IMR-90 (cell line): ENCODE measurements around the gene RBM8A. TPM values are rescaled to one million over a fixed set of nuclear protein-coding genes. Genes with fewer than 3 reads are reported as not detected.

ENCODE experiments used
- ATAC-seq: fragments of 200-7000 bp; cut with Tn5 transposase; 2 replicates; pipeline ENCODE4 v1.9.1; 2020; ENCODE audit warnings: low read depth, mild to moderate bottlenecking, moderate library complexity
- BruUV-seq: library from RNA; stranded (reverse); fragments of 400-500 nt; replicated peaks from 2 replicates; lab custom pipeline; 2021; lab: Mats Ljungman, UMichigan
- CTCF ChIA-PET: fragments of 300-600 bp; formaldehyde crosslinking; extraction: SDS; loops from one replicate; lab custom pipeline; 2021; ENCODE audit warnings: antibody characterized with exemption; lab: Yijun Ruan, JAX
- POLR2A ChIA-PET: fragments of 300-600 bp; sonication (Branson Sonifier 250); formaldehyde crosslinking; loops from one replicate; lab custom pipeline; 2022; ENCODE audit warnings: antibody characterized with exemption; ENCODE audit not compliant: unreplicated experiment; lab: Charles Lee
- DNase-seq: peaks from one replicate; pipeline ENCODE4 v3.0.0; 2013
- H2AFZ ChIP-seq: replicated peaks from 2 replicates; pipeline ENCODE3; 2013; ENCODE audit warnings: low read length, mild to moderate bottlenecking; ENCODE audit not compliant: poor library complexity
- H2AK5ac ChIP-seq: 2 replicates; pipeline ENCODE4 v1.6.1; 2013; ENCODE audit warnings: low read depth, low read length, inconsistent platforms
- H2AK9ac ChIP-seq: replicated peaks from 2 replicates; pipeline ENCODE3; 2013; ENCODE audit warnings: mild to moderate bottlenecking, low read depth, low read length, moderate library complexity; ENCODE audit not compliant: poor library complexity
- H2BK120ac ChIP-seq: 2 replicates; pipeline ENCODE4 v1.6.1; 2013; ENCODE audit warnings: low read depth, low read length, inconsistent platforms
- H2BK15ac ChIP-seq: 3 replicates; pipeline ENCODE4 v1.6.1; 2013; ENCODE audit warnings: low read depth, low read length, inconsistent platforms
- H2BK20ac ChIP-seq: 2 replicates; pipeline ENCODE4 v1.6.1; 2013; ENCODE audit warnings: low read depth, mild to moderate bottlenecking, inconsistent platforms, low read length, moderate library complexity
- H2BK5ac ChIP-seq: 2 replicates; pipeline ENCODE4 v1.6.1; 2013; ENCODE audit warnings: mild to moderate bottlenecking, low read depth, low read length, inconsistent platforms; ENCODE audit not compliant: poor library complexity, severe bottlenecking
- H3K14ac ChIP-seq: replicated peaks from 2 replicates; pipeline ENCODE4 v1.6.1; 2013; ENCODE audit warnings: low read depth, low read length, inconsistent platforms
- H3K18ac ChIP-seq: 2 replicates; pipeline ENCODE4 v1.6.1; 2013; ENCODE audit warnings: low read depth, low read length, control low read depth
- H3K23ac ChIP-seq: 2 replicates; pipeline ENCODE4 v1.6.1; 2013; ENCODE audit warnings: low read depth, low read length, inconsistent platforms
- H3K27ac ChIP-seq: 2 replicates; pipeline ENCODE4 v1.5.1; 2013; ENCODE audit warnings: mild to moderate bottlenecking, control low read depth, low read length; ENCODE audit not compliant: insufficient read depth
- H3K27me3 ChIP-seq: 2 replicates; pipeline ENCODE4 v1.6.1; 2013; ENCODE audit warnings: low read length; ENCODE audit not compliant: control insufficient read depth, insufficient read depth
- H3K36me3 ChIP-seq: 2 replicates; pipeline ENCODE4 v1.6.1; 2013; ENCODE audit warnings: low read length, mixed read lengths; ENCODE audit not compliant: control insufficient read depth, insufficient read depth
- H3K4ac ChIP-seq: 2 replicates; pipeline ENCODE4 v1.6.1; 2013; ENCODE audit warnings: low read depth, low read length, inconsistent platforms
- H3K4me1 ChIP-seq: 2 replicates; pipeline ENCODE4 v1.6.1; 2013; ENCODE audit warnings: low read length, mixed read lengths; ENCODE audit not compliant: control insufficient read depth, insufficient read depth
- H3K4me2 ChIP-seq: 2 replicates; pipeline ENCODE4 v1.6.1; 2013; ENCODE audit warnings: low read depth, mild to moderate bottlenecking, control low read depth, low read length, moderate library complexity
- H3K4me3 ChIP-seq: 2 replicates; pipeline ENCODE4 v1.5.1; 2013; ENCODE audit warnings: low read depth, mild to moderate bottlenecking, control low read depth, low read length, moderate library complexity; ENCODE audit not compliant: insufficient read depth
- H3K56ac ChIP-seq: 2 replicates; pipeline ENCODE4 v1.6.1; 2013; ENCODE audit warnings: low read length, inconsistent platforms; ENCODE audit not compliant: insufficient read depth; ENCODE audit errors: extremely low read depth
- H3K79me1 ChIP-seq, 2 experiments: 2 replicates each; pipeline ENCODE4 v1.6.1; 2013; ENCODE audit warnings: low read length in 2 of 2, inconsistent platforms in 1 of 2, low read depth in 1 of 2
- H3K9ac ChIP-seq: 2 replicates; pipeline ENCODE4 v1.6.1; 2013; ENCODE audit warnings: low read depth, low read length, control low read depth
- H3K9me1 ChIP-seq: 2 replicates; pipeline ENCODE4 v1.6.1; 2013; ENCODE audit warnings: low read length, inconsistent platforms; ENCODE audit not compliant: insufficient read depth
- H3K9me3 ChIP-seq: 2 replicates; pipeline ENCODE4 v1.6.1; 2013; ENCODE audit warnings: low read length; ENCODE audit not compliant: control insufficient read depth, insufficient read depth
- H4K20me1 ChIP-seq: 2 replicates; pipeline ENCODE4 v1.6.1; 2013; ENCODE audit warnings: low read length, inconsistent platforms; ENCODE audit not compliant: insufficient read depth
- H4K5ac ChIP-seq: 2 replicates; pipeline ENCODE4 v1.6.1; 2013; ENCODE audit warnings: mild to moderate bottlenecking, low read depth, low read length, control low read depth
- H4K8ac ChIP-seq, 2 experiments: 2 replicates each; pipeline ENCODE4 v1.6.1; 2013; ENCODE audit warnings: low read depth in 2 of 2, low read length in 2 of 2, control low read depth in 1 of 2, inconsistent platforms in 1 of 2
- H4K91ac ChIP-seq: 2 replicates; pipeline ENCODE4 v1.6.1; 2013; ENCODE audit warnings: low read depth, low read length, inconsistent platforms; ENCODE audit not compliant: insufficient read depth
- BHLHE40 ChIP-seq: fragments of 150-350 bp; IDR thresholded peaks from 2 replicates; pipeline ENCODE4 v1.6.1; 2016; ENCODE audit warnings: mild to moderate bottlenecking, low read depth, low read length
- CEBPB ChIP-seq: IDR thresholded peaks from 2 replicates; pipeline ENCODE4 v1.6.1; 2012; ENCODE audit warnings: low read depth, low read length, improper control_type of control experiment
- CHD1 ChIP-seq: IDR thresholded peaks from 2 replicates; pipeline ENCODE4 v1.6.1; 2012; ENCODE audit warnings: low read depth, low read length, improper control_type of control experiment
- CTCF ChIP-seq: conservative IDR thresholded peaks from 2 replicates; pipeline ENCODE4 v1.5.1; 2012; ENCODE audit warnings: mild to moderate bottlenecking, low read depth, low read length, improper control_type of control experiment
- ELK1 ChIP-seq: fragments of 150-350 bp; IDR thresholded peaks from 2 replicates; pipeline ENCODE4 v1.6.1; 2016; ENCODE audit warnings: low read depth, mild to moderate bottlenecking, low read length, moderate library complexity, borderline replicate concordance
- FOS ChIP-seq: fragments of 150-350 bp; IDR thresholded peaks from 2 replicates; pipeline ENCODE4 v1.6.1; 2016; ENCODE audit warnings: low read depth, low read length
- MAFK ChIP-seq: IDR thresholded peaks from 2 replicates; pipeline ENCODE4 v1.6.1; 2012; ENCODE audit warnings: low read depth, low read length, improper control_type of control experiment
- MXI1 ChIP-seq: IDR thresholded peaks from 2 replicates; pipeline ENCODE4 v1.6.1; 2012; ENCODE audit warnings: low read depth, mild to moderate bottlenecking, low read length, moderate library complexity, borderline replicate concordance
- RCOR1 ChIP-seq: IDR thresholded peaks from 2 replicates; pipeline ENCODE4 v1.6.1; 2012; ENCODE audit warnings: mild to moderate bottlenecking, low read length, improper control_type of control experiment; ENCODE audit not compliant: insufficient replicate concordance
- RFX5 ChIP-seq: IDR thresholded peaks from 2 replicates; pipeline ENCODE4 v1.8.0; 2012; ENCODE audit warnings: low read depth, mild to moderate bottlenecking, low read length, moderate library complexity
- SMC3 ChIP-seq: fragments of 150-350 bp; IDR thresholded peaks from 2 replicates; pipeline ENCODE4 v1.6.1; 2016; ENCODE audit warnings: low read depth, mild to moderate bottlenecking, antibody characterized with exemption, low read length, moderate library complexity
- WGBS, 2 experiments: methylation state at CpG; one replicate each; pipeline versions ENCODE4 v1.1.5 to v1.1.7; 2013; ENCODE audit warnings: missing lambda C conversion rate in 2 of 2; ENCODE audit not compliant: insufficient read length in 1 of 2; ENCODE audit errors: extremely low coverage in 2 of 2; 5-methylcytosine and 5-hydroxymethylcytosine counted together
- dilution Hi-C: fragments of 300-500 bp; cut with HindIII; formaldehyde crosslinking; loops from one replicate; pipeline ENCODE4 v1.14.3; 2018; ENCODE audit warnings: low sequenced_read_pairs; ENCODE audit not compliant: unreplicated experiment
- in situ Hi-C: fragments of 300-500 bp; cut with MboI; formaldehyde crosslinking; loops from 3 replicates; pipeline ENCODE4 v1.14.3; 2019; ENCODE audit warnings: low sequenced_read_pairs, inconsistent platforms, mixed read lengths
- intact Hi-C: fragments of 100-400 bp; cut with micrococcal nuclease; formaldehyde crosslinking; loops from 2 replicates; pipeline ENCODE4 v1.10.0; 2022
- polyA plus RNA-seq, 3 experiments: library from polyadenylated mRNA; depleted of rRNA; stranded (reverse); fragments of >200 nt; gene quantifications; 2 replicates each; pipeline ENCODE4 v1.2.3, GENCODE V29; 2012; ENCODE audit warnings: low replicate concordance in 1 of 3
- total RNA-seq: library from RNA; depleted of rRNA; stranded (reverse); fragments of >200 nt; gene quantifications from 2 replicates; pipeline ENCODE4 v1.2.3, GENCODE V29; 2012
- TF ChIP-seq, protein P1 (sequence below): fragments of 150-350 bp; IDR thresholded peaks from 2 replicates; pipeline ENCODE4 v1.6.1; 2017; ENCODE audit warnings: mild to moderate bottlenecking, antibody characterized with exemption, low read length, low read depth

RBM8A gene
- total and polyA plus RNA-seq, 2 of the 4 experiments (the other 2 are of a cell fraction), result 94.1 to 251 TPM

- H3K79me1 ChIP-seq, result peaks cover 0 to 4% of the 10 kb centered on the region in 2 experiments; a peak in 1 of 4 replicates
- H2BK15ac ChIP-seq, result peak overlapping the region; percentile 81
- H4K8ac ChIP-seq, result peak overlapping the region; percentile 85 to 96
- ChIA-PET POLR2A (interaction anchor here (1.0 kb wide), 1 partner anchor 33 kb away, joined by 5 read pairs; the partner anchor contains the start of gene PIAS3), CTCF (interaction anchor here (0.6 to 2.5 kb wide), 34 partner anchors 8 to 178 kb away, joined by 3 to 24 read pairs (median 4); partner anchors contain the start of genes ANKRD34A, ITGA10, LIX1L and NUDT17)
- peak overlapping the region; percentile 93 for H3K14ac ChIP-seq
- peak overlapping the region; percentile 88 for H2BK5ac ChIP-seq
- H3K4me3 ChIP-seq, result peak overlapping the region; percentile 3; the same call in 1 of the 2 replicates
- H3K9ac ChIP-seq, result peak overlapping the region; percentile 56
- peak overlapping the region; percentile 92 for H4K91ac ChIP-seq
- no peaks in the 10 kb centered on the region for H3K9me3 ChIP-seq
- peak overlapping the region; percentile 96 for H2BK120ac ChIP-seq
- peak overlapping the region; percentile 83 for H4K5ac ChIP-seq
- ATAC-seq (peak; percentile 93), DNase-seq (peak; percentile 99)
- H3K23ac ChIP-seq, result peak overlapping the region; percentile 92
- H3K27ac ChIP-seq, result peak overlapping the region; percentile 71
- dilution Hi-C loops, result no loop called here
- H3K4ac ChIP-seq, result peak overlapping the region; percentile 96
- peaks cover 15% of the 10 kb centered on the region for H3K9me1 ChIP-seq
- BruUV-seq, result no TSS peak
- H2BK20ac ChIP-seq, result peak overlapping the region; percentile 93
- no peaks in the 10 kb centered on the region for H3K36me3 ChIP-seq
- WGBS, 2 experiments, result 0% methylated on average over 1 of the region's 6 CpGs; no CpG with 5 or more reads in 1 of the 2 experiments
- peak overlapping the region; percentile 91 for H3K56ac ChIP-seq
- H3K18ac ChIP-seq, result peak overlapping the region; percentile 57
- peaks cover 12% of the 10 kb centered on the region for H3K4me1 ChIP-seq
- peak overlapping the region; percentile 53 for H3K4me2 ChIP-seq
- H2AFZ ChIP-seq, result peak overlapping the region; percentile 87
- H3K27me3 ChIP-seq, result no peaks in the 10 kb centered on the region
- in situ Hi-C loops, result no loop called here
- H2AK5ac ChIP-seq, result peak overlapping the region; percentile 98
- peak overlapping the region; percentile 57 for H2AK9ac ChIP-seq
- intact Hi-C loops, result loop anchor here (1.0 to 10.0 kb wide), 5 partner anchors 18 to 121 kb away; partner anchors contain the start of genes ITGA10, LIX1L, PEX11B and PIAS3
- H4K20me1 ChIP-seq, result no peaks in the 10 kb centered on the region
- TF ChIP-seq BHLHE40, result no peak
- peak; percentile 82; the same call in 1 of the 2 replicates for TF ChIP-seq CHD1
- TF ChIP-seq, protein P1, sequence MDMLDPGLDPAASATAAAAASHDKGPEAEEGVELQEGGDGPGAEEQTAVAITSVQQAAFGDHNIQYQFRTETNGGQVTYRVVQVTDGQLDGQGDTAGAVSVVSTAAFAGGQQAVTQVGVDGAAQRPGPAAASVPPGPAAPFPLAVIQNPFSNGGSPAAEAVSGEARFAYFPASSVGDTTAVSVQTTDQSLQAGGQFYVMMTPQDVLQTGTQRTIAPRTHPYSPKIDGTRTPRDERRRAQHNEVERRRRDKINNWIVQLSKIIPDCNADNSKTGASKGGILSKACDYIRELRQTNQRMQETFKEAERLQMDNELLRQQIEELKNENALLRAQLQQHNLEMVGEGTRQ, result no peak
- peak; percentile 95 for TF ChIP-seq SMC3
- TF ChIP-seq CTCF, result peak; percentile 99
- peak; percentile 71 for TF ChIP-seq RCOR1
- TF ChIP-seq CEBPB, result no peak
- TF ChIP-seq MXI1, result no peak
- TF ChIP-seq MAFK, result peak; percentile 6; the same call in 1 of the 2 replicates
- TF ChIP-seq ELK1, result no peak
- TF ChIP-seq RFX5, result no peak
- TF ChIP-seq FOS, result peak; percentile 67
Measured at GRCh38 chr1:145891587-145892485, 35.4 kb downstream of the RBM8A start.
